Coronary artery (tissue), 2 donors: ENCODE measurements around the gene SLCO2B1.

ENCODE experiments used
- DNase-seq: peaks from one replicate; pipeline ENCODE4 v3.0.0-alpha.2; 2017; ENCODE audit warnings: low spot score
- H3K27ac ChIP-seq, 2 donors: fragments of 200-600 bp; sonication (generic); one replicate each; pipeline ENCODE4 v1.5.1; 2016 to 2019
- H3K4me3 ChIP-seq: fragments of 200-600 bp; sonication (generic); 2 replicates; pipeline ENCODE4 v1.5.1; 2016; ENCODE audit warnings: mild to moderate bottlenecking, moderate library complexity
- TF ChIP-seq, protein P1 (sequence below): fragments of 200-600 bp; sonication (generic); IDR thresholded peaks from one replicate; pipeline ENCODE4 v1.5.1; 2019; ENCODE audit warnings: antibody characterized with exemption

SLCO2B1 gene

DNA sequence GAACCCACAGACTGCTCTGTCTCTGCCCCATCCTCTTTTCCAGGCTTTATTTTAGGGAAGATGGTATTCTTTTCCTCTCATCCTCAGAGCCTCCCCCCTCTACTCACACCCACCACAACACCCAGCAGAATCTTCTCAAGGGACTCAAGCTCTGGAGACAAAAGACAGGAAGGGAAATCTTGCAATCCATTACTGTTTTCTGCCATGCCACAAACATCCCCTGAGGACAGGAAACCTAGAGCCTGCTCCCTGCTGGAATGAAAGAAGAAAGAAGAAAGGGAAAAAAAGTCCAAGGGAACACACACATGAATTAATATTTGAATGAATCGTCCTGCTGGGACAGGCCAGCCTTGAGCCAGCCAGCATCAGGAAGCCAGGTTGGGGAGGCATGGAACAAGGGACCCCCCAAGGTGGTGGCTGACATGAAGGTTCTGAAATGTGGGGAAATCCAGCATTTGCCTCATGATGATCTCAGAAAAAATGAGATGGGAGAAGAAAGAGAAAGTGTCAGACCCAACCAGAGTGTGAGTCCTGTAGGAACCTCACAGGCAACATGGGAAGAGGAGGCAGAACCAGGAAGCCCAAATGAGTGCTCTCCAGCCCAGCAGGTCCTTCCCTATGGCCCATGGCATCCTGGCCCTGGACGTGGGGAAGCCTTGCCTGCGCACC, 34.0 kb downstream of the SLCO2B1 start:
- TF ChIP-seq, protein P1, sequence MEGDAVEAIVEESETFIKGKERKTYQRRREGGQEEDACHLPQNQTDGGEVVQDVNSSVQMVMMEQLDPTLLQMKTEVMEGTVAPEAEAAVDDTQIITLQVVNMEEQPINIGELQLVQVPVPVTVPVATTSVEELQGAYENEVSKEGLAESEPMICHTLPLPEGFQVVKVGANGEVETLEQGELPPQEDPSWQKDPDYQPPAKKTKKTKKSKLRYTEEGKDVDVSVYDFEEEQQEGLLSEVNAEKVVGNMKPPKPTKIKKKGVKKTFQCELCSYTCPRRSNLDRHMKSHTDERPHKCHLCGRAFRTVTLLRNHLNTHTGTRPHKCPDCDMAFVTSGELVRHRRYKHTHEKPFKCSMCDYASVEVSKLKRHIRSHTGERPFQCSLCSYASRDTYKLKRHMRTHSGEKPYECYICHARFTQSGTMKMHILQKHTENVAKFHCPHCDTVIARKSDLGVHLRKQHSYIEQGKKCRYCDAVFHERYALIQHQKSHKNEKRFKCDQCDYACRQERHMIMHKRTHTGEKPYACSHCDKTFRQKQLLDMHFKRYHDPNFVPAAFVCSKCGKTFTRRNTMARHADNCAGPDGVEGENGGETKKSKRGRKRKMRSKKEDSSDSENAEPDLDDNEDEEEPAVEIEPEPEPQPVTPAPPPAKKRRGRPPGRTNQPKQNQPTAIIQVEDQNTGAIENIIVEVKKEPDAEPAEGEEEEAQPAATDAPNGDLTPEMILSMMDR: no peak
- Histone ChIP-seq H3K4me3 (no peak overlapping the region), H3K27ac (peak overlapping the region in 1 of 2 donors; percentile 28)
- DNase-seq: no peak

DNA sequence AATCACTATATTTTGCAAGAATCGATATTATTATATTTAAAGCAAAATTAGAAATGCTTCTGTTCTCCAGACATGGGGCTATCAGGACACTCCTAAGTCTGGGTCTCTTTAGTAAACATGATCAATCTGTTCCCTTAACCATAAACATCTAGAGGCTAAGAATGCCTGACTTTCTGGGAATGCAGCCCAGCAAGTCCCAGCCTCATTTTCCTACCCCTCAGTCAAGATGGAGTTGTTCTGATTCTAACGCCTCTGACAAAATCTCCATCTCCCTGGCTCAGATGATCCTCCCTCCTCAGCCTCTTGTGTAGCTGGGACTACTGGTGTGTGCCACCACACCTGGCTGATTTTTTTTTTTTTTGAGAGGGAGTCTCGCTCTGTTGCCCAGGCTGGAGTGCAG, 35.0 kb downstream of the SLCO2B1 start:
- H3K27ac ChIP-seq: no peak overlapping the region
- DNase-seq: no peak
- no peak overlapping the region for H3K4me3 ChIP-seq
- TF ChIP-seq, protein P1: no peak

DNA sequence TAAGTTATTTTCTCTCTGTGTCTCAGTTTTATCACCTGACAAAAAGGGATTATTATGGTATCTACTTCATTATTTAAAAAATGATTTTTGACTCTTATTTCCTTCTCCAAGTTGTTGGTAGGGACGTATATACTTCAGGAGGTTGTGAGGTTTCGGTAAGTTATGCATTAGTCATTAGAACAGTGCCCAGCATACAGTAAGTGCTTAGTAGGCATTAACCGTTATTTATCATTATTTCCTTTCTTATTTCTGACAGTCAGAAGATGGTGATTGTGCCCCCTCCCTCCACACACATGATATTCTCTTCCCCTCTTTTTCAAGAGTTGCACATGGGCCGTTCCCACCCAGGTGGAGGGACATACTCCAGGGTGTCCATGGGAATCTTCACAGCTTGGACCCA, 36.1 kb downstream of the SLCO2B1 start:
- TF ChIP-seq, protein P1: no peak
- no peak for DNase-seq
- Histone ChIP-seq H3K27ac (no peak overlapping the region), H3K4me3 (no peak overlapping the region)

DNA sequence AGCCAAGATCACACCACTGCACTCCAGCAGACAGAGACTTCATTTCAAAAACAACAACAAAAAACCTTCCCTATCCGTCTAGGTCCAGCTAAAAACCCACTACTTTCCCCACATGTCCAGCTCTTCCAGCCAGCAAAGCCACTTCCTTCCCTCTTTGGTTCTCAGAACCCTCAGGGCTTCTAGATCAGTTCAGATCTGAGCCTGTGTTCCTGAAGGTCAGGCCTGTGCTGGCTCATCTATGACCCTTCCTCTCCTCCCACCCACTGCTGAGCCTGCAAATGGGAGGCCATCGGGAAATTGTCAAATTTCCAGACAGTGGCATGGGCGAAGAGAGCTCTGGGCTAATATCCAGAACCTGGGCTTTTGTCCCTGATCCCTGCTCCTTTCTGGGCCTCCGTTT, 37.8 kb downstream of the SLCO2B1 start:
- TF ChIP-seq, protein P1: no peak

DNA sequence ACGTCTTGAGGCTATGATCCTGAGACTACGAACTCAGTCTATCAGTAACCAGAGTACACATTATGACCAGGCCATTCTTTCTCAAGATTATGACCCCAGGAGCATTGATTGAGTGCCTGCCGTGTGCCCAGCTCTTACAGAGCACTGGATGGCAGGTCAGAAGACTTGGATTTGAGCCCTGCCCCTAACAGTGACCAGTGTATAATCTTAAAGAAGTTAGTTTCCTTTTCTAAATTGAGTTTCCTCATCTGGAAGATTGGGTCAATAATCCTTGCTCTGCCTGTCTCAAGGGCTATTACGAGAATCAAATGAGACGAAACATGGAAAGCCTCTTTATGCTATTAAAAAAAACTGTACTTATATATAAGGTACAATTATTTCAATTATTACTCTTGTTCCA, 38.2 kb downstream of the SLCO2B1 start:
- TF ChIP-seq, protein P1: no peak

More for the DNA sequence above, 37.8 kb downstream of the SLCO2B1 start:
- DNase-seq: no peak
- Histone ChIP-seq H3K27ac (peak overlapping the region in 1 of 2 donors; percentile 60), H3K4me3 (no peak overlapping the region)

DNA sequence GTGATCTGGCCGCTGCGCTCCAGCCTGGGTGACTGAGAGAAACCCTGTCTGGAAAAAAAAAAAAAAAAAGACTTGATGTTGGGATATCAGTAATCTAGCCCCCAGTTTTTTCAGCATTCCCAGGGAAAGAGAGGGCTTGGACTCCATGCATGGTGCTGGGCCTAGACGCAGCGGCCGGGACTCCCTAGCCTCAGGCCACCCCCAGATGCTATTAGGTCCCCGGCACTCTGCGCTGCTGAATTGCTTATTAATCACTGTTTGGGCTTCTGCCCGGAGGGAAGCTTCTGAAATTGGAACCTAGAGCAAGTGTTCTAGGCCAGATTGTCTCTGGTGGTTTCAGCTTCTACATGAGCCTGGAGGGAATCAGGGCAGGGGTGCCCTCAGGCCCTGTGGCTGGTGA, 39.0 kb downstream of the SLCO2B1 start:
- H3K4me3 ChIP-seq: no peak overlapping the region
- peak overlapping the region in 1 of 2 donors; percentile 54 for H3K27ac ChIP-seq
- DNase-seq: no peak
- TF ChIP-seq, protein P1: no peak

More for the DNA sequence above, 38.2 kb downstream of the SLCO2B1 start:
- DNase-seq: no peak
- Histone ChIP-seq H3K4me3 (no peak overlapping the region), H3K27ac (peak overlapping the region in 1 of 2 donors; percentile 60)

DNA sequence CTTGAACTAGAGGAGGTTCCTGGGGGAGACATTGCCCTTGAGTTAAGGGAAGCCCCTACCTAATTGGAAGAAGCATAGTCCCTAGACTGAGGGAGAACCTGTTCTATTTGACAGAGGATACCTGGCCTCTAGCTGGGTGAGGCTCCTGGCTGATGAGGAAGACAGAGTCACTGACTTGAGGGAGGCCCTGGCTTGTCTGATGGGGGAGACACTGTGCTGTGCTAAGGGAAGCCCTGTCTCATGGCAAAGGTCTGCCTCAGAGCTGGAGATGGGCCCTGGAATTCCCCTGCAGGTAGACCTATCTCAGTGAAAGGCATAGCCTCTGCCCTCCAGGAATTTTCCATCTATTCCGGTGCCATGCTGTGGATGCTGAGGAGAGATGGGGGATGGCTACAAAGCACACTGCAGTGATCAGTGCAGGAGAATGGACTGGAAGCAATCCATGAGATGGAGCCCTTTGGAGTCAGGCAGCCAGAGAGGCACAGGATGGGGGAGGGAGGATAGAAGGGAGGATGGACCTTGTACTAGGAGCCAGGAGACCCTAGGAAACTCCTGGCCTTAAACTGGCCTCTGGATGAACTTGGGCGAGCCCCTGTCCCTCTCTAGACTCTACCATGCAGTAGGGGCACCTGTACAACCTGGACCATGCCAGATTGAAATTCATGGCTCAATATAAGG, 39.9 kb downstream of the SLCO2B1 start:
- peak overlapping the region in 1 of 2 donors; percentile 54 for H3K27ac ChIP-seq
- H3K4me3 ChIP-seq: no peak overlapping the region
- no peak for DNase-seq
- TF ChIP-seq, protein P1: no peak
